Measurements from ENCODE around the gene MYL12A.
"Not testable (repeated sequence)": the region's sequence is repeated elsewhere in the genome, so short reads cannot be mapped to it uniquely, and the experiment has no call there.

Gene MYL12A

GRCh38 chr18:3255611-3256165 is 8.1 kb downstream of the MYL12A start:
- no peak for DNase-seq (ENCODE audit: low read depth in 2 of 2)

- no peak for DNase-seq (ENCODE audit: low read depth in 2 of 2)
Observed at GRCh38 chr18:3256693-3257626, 9.4 kb downstream of the MYL12A start.

GRCh38 chr18:3257627-3258120 is 10.1 kb downstream of the MYL12A start:
- DNase-seq (ENCODE audit: low read depth in 2 of 2), result no peak

DNA sequence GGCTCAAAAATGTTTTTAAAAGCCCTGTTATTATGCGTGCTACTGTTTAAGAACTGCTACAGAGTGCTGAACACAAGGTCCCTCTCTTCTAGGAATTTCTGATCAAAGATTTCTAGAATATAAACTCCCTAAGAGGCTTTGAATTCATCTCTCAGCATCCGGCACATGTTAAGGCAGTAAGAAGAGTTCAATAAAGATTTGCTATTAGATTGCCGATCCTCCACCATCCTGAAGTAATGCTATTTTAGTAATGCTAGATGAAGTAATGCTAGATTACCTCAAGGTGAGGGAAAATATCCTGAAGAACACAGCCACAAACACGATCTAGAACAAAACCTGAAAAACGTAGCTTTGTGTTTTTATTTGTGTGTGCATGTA is 13.4 kb downstream of the MYL12A start:
- DNase-seq (ENCODE audit: low read depth in 2 of 2), result no peak

DNA sequence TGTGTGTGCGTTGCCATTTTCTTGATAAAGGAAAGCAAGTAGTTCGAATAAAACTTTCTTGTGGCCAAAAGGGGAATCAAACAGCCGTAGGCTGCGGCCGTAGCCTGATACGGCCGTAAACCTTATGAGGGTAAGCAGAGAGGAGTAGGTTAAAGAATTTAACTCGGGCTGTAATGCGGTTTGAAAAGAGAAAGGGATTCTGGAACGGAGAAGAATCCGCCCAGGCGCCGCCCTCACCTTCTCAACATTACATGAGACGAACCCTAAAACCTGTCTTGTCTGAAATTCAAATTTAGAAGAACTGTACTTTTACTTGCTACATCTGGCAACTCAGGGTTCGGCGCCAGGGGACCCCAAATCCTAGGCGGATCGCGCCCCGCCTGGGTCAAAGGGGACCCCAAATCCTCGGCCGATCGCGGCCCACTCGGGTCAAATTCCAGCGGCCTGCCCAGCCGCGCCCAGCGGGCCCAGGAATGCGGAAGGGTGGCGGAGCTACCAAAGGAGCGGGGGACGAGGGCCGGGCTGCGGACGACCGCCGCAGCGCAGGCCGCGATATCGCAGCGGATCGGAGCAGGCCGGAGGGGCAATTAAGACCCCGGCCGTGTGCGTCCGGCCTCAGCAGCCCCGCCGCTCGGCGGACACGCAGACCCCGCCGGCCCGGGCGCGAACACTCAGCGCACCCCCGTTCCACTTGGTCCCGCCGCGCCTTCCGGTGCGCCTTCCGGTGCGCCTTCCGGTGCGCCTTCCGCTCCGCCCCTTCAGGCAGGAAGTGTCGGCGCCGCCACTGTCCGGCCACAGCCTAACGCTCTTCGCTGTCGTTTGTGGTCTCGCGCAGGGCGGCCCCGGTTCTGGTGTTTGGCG is 14.0 kb downstream of the MYL12A start, which contains the start of gene MYL12B:
Gene MYL12B, plus strand, starts transcription at position 761 of the 861 bp plus-strand sequence. CDS start 10,766 bp downstream, outside the sequence.
- peak; percentile 53 to 65 for DNase-seq (ENCODE audit: low read depth in 2 of 2)

DNA sequence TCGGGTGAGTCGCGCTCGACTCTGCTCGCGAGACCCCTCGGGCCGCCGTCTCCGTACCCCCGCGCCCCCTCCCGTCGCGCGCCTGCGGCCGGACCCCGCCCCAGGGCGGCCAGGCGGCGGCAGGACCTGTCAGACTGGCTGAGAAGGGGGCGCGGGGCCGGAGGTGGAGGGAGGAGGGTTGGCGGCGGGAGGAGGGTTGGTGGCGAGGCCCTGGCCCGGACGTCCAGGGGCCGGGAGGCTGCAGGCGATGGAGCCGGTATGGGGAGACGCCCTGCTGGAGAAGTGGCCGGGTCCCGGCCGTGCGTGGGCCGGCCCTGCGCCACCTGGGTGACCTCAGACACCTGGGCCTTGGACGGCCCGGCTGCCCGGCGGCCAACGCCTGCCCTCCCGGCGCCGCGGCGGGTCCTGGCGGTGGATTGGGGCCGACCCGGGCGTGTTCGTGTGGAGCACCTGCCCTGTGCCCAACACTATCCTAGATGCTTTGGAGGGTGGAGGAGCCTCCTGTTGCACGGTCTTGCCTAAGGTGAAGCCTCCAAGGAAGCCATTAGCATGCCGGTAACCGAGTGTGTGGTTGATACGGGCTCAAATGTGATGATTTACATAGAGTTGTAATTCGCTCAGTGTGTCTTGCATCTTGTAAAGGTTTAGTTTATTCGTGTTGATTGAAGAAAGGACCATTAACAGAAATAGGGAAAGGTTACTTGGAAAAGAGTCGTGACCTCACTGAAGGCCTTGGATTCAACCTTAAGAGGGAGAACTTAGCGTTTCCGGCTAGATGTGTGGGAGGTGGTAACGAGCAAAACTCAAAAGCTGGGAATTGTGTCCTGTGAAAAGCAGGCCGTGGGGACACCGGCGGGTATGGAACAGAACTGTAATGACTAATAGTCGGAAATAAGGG is 14.9 kb downstream of the MYL12A start:
- DNase-seq (ENCODE audit: low read depth in 2 of 2), result peak in 1 of 2 donors; percentile 19

- DNase-seq (ENCODE audit: low read depth in 2 of 2), result no peak
Observed at GRCh38 chr18:3263132-3263700, 15.6 kb downstream of the MYL12A start.

DNA sequence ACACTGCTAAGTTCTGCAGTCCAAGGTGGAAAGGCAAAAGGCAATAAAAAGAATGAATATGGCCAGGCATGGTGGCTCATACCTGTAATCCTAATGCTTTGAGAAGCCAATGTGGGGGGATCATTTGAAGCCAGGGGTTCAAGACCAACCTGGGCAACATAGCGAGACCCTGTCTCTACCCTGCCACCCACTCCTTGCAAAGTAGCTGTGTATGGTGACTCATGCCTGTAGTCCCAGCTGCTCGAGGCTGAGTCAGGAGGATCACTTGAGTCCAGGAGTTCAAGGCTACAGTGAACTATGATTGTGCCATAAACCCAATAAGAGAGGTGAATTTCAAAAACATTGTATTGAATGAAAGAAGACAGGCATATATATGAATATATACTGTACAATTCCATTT is 16.8 kb downstream of the MYL12A start:
- no peak for DNase-seq (ENCODE audit: low read depth in 2 of 2)

- no peak for DNase-seq (ENCODE audit: low read depth in 2 of 2)
Observed at GRCh38 chr18:3265564-3266033, 18.0 kb downstream of the MYL12A start.

- DNase-seq (ENCODE audit: low read depth in 2 of 2), result no peak
Observed at GRCh38 chr18:3266062-3266608, 18.5 kb downstream of the MYL12A start.

GRCh38 chr18:3268306-3268705 is 20.7 kb downstream of the MYL12A start:
- no peak for DNase-seq (ENCODE audit: low read depth in 2 of 2)

DNA sequence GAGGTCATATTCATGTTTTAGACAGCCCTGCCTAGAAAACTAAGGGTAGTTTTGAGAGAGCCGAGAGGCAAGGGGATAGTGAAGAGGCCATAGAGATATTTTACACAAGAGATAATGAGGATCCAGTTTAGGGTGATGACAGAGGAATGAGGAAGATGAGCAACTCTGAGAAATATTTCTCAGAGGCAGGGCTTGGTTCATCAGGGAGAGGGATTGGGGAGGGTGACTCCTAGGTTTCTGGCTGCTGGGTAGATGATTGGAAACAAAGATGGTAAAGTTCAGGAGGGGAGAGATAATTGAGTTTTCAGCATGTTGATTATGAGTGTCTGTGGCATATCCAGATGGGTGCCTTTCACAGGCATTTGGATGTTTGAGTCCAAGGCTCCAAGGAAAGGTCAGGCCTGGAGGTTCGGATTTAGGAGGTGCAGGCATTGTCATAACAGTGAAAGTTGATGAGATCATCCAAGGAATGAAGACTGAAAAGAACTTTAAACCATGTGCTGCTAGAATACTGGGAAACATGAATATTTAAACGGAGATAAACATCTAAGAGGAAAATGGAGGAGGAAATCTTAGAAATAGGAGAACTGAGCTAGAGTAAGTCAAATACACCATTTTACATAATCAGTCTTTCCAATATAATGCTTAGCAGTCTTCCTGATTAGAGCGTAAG is 21.8 kb downstream of the MYL12A start:
- DNase-seq (ENCODE audit: low read depth in 2 of 2), result no peak

- no peak for DNase-seq (ENCODE audit: low read depth in 2 of 2)
Observed at GRCh38 chr18:3269914-3270299, 22.3 kb downstream of the MYL12A start.

DNA sequence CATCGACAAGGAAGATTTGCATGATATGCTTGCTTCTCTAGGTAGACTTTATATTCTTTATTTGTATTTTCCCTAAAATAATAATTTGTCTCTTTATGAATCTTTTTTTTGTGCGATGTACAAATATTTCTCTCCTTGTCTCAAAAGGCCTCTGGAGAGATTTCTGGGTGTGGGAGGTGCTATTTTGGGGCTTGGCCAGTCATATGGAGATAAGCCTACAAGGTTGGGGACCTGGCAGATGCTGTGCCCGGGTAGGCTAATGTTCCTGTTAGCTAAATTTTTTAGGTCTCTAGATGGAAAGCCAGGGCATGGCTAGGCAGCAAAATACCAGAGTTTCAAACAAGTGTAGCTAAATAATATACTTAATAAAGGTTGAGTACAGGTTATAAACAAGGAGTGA is 25.4 kb downstream of the MYL12A start:
- DNase-seq (ENCODE audit: low read depth in 2 of 2), result no peak

- DNase-seq (ENCODE audit: low read depth in 2 of 2), result not testable (repeated sequence)
Observed at GRCh38 chr18:3277643-3278213, 30.1 kb downstream of the MYL12A start.

GRCh38 chr18:3279201-3280185 is 31.9 kb downstream of the MYL12A start:
- DNase-seq (ENCODE audit: low read depth in 2 of 2), result no peak

- no peak for DNase-seq (ENCODE audit: low read depth in 2 of 2)
Observed at GRCh38 chr18:3281456-3282400, 34.1 kb downstream of the MYL12A start.

Data from stimulated activated CD4-positive, alpha-beta T cell treated with anti-CD3 and anti-CD28 coated beads, Interleukin-1b, Interleukin-23, amount 100 ng/mL, for 4 hours (primary cell).